ENCODE data around the gene MTSS2.
A peak's percentile ranks its signal among the peaks of the same experiment; 100 is the strongest.

MTSS2 gene

DNA sequence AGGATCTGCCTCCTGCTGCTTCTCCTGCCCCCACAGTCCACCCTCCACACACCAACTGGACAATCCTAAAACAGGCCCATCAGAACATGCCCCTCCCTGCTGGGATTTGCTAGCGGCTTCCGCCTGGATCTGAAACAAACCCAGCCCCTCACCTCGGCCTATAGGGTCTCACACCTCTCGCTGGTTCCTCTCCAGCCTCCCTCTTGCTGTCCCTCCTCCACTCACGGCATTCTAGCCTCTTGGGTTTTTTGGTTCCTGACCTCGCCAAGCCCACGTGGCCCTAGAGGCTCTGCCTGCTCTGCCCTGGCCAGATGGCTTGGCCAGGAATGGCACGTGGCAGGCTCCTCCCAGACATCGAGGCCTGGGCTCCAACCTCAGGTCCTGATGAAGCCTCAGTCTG lies 15.7 kb upstream of the MTSS2 start:
- no peak for DNase-seq (ENCODE audit: low read depth, low spot score)
- H3K27ac ChIP-seq: peak overlapping the region; percentile 78

DNA sequence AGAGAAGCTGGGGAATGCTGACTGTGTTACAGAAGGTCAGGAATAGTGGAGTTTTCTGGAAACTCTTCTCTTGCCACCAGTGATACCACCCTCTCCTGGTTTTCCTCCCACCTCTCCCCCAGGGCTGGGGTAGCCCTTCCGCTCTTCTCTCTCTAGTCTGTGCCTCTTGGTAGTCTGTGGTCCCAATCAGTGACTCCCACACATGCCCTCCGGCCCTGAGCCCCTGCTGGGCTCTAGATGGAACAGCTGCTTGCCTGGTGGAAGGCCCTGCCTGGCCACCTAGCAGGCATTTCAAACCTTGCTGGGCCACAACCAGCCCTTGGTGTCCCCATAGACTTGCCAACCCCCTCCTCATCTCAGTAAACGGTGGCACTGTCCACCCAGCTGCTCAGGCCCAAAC lies 15.2 kb upstream of the MTSS2 start:
- no peak for DNase-seq (ENCODE audit: low read depth, low spot score)
- peak overlapping the region; percentile 78 for H3K27ac ChIP-seq

DNA sequence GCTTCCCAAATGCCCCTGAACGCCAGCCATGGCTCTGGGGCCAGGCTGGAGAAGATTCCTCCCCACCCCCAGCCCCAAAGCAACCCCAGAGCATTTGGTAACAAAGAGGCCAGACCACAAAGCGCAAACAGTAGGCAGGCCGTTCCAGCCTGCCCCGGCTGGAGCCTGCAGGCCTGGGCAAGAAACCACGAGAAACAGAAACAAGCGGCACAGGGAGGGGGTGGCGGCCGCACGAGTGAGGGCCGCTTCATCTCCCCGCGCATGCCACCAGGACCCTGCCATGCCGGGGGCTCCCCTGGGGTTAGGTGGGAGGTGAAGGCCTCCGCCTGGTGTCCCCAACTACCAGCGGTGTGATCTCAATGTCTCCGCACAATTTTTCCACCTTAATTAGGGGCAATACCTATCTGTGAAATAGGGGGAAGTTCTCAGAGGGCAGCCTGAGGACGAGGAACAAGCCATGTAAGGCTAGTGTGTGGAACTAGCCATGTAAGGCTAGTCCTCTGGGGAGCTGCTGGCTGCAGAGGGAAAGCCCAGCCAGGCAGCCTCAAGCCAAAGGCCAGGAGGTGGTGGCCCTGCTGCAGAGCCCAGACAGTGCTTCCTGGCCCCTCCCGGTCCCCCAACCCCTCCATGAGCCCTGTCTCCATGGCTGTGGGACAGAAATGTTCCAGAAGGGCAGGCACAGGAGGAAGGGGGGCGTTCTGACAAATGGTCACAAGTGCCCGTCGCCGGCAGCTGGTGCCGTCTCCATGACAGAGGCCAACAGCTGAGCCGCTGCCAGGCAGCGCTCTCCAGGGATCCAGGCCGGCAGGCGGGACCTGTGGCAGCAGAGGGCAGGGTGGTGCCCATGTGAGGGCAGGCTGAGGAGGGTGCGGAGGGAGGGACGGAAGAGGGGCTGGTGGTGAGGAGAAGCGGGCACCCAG lies 14.5 kb upstream of the MTSS2 start:
- peak; percentile 33 for DNase-seq (ENCODE audit: low read depth, low spot score)
- H3K27ac ChIP-seq: peak overlapping the region; percentile 78

DNA sequence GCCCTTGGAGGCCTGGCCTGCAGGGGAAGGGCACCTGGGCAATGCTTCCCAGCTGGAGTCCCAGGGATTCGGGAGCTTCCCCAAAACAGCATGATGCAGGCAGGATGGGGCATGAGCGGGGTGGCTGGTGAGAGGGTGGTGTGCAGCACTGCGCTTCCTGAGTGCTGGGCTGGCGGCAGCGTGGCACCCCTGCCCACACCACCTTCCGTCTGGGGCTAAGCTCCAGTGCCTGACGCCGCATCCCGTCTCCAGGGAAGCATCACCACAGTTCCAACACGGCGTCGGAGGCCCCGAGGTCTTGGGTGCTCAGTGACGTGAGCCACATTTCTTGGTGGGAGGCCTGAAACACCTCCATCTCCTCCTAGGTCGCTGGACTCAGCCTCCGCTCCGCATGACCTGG lies 13.8 kb upstream of the MTSS2 start:
- DNase-seq (ENCODE audit: low read depth, low spot score): no peak
- H3K27ac ChIP-seq: peak overlapping the region; percentile 78

DNA sequence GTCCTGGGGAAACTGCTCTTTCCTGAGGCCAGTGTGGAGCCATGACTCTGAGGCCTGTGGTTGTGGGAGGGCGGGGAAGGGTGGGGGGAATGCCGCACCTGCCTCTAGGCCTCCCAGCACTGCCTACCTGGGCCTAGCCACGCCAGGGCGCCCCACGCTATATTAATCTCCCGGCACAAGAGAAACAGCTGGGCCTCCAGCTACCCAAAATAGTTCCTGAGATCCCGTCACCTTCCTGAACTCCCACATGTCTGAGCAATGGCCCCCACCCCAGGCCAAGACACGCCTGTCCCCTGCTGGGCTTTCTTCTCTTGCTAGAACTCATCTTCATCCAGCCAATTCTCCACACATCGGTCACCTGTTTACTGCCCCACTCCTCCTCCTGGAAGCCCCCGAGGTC lies 13.0 kb upstream of the MTSS2 start:
- no peak for DNase-seq (ENCODE audit: low read depth, low spot score)
- H3K27ac ChIP-seq: no peak overlapping the region

DNA sequence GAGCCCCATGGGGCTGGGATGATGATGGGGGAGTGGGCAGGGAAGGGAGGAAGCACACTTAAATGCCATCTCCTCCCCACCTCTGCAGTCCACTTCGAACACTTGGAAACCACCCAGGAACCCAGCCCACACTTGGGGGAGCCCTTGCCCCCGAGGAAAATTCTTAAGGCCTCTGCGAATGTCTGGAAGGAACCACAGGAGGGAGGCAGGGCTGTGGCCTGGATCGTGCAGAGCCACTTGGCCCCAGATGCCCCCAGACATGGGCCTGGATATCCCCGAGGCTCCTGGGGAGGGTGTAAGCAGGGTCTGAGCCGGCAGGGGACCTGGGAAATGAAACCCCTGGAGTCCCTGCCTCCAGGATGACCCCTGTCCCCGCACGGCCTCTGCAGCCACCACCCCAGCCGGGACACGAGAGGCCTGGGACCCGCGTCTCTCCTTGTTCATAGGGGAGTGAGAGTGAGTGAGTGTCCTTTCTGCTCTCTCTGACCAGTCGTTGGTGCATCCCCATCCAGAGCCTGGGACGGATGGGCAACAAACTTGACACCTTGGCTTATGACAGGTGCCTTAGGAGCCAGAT lies 11.8 kb upstream of the MTSS2 start:
- H3K27ac ChIP-seq: peak overlapping the region; percentile 68
- no peak for DNase-seq (ENCODE audit: low read depth, low spot score)

DNA sequence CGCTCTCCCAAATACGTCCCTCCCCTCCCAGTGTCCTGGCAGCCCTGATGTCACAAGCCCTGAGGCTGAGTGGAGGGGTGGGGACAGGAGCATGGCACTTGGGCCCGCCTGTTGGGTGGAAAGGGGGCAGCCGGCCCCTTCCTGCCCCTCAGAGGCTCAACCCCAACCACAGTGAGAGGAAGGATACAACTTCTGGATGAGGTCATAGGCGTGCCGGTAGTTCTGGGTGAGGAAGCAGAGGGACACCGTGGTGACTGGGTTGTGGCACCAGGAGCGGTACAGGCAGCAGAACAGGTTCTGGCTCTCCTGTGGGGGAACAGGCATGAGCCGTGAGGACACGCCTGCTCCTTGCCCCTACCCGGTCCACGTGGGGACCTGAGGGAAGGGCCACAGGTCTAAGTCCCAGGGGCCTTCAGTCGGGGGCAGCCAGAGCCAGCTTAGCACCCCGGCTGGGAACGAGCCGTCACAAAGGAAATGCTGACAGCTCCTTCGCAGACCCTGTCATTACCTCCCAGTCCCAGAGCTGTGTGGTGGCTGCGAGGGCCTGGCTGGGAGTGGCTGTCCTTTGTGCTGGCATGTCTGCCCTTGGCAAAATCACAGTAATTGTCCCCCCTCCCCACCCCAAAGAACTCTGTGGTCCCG lies 11.2 kb upstream of the MTSS2 start:
- peak; percentile 37 for DNase-seq (ENCODE audit: low read depth, low spot score)
- peak overlapping the region; percentile 68 for H3K27ac ChIP-seq

DNA sequence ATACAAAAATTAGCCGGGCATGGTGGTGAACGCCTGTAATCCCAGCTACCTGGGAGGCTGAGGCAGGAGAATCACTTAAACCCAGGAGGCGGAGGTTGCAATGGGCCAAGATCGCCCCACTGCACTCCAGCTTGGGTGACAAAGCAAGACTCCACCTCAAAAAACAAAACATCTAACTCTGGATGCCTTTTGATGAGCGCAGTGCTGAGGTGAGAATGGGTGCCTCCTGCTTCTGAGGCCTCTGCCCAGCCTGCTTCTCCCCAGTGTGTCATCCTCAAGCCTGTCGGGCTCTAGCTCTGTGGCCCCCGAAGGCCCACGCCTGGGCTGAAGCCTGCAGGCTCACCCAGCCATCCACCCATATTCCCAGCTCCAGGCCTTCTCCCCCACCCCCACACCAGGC lies 10.5 kb upstream of the MTSS2 start:
- peak overlapping the region; percentile 68 for H3K27ac ChIP-seq
- no peak for DNase-seq (ENCODE audit: low read depth, low spot score)

DNA sequence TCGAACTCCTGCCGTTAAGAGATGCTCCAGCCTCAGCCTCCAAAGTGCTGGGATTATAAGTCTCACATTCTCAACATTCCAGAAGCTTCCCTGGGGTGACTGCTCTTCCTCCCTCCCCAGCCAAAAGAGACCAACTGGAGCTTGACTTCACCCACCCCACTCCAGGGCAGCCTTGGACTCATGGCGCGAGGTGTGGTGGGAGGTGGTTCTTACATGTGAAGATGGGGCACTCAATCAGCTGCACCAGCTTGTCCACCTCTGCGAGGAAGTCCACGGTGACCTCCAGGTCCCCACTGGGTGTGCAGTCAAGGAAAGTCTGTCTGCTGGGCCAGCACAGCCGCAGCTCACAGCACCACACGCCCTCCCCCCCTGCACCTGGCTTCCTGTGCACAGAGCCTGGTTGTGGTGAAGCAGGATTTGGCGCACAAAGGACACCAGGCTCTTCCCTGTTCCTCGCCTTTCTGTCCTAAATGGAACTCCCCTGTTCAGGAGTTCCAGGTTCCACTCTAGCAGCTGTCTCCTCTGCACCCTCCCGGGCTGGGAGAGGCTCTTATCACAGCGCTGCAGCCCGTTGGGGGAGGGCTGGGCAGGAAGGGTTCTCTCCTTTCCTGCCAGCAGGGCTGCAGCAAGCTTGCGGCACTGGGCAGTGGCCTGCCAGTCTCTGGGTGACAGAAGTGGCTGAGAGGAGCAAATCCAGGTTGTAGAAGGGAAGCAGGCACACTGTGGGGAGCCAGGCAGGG lies 9.6 kb upstream of the MTSS2 start:
- no peak for DNase-seq (ENCODE audit: low read depth, low spot score)
- H3K27ac ChIP-seq: peak overlapping the region; percentile 68

DNA sequence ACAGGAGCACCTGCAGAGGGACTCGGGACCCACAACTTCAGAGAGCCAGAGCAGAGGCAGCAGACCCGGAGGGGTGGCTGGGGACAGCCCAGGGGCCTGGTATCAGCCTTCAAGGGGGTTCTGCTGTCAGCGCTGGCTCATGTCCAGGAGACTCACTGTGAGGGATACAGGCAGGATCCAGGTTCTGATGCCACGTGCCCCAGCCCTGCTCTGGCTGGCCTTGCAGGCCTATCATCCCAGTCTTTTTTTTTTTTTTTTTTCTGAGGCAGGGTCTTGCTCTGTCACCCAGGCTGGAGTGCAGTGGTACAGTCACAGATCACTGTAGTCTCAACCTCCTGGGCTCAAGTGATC lies 9.0 kb upstream of the MTSS2 start:
- H3K27ac ChIP-seq: peak overlapping the region; percentile 68
- no peak for DNase-seq (ENCODE audit: low read depth, low spot score)

DNA sequence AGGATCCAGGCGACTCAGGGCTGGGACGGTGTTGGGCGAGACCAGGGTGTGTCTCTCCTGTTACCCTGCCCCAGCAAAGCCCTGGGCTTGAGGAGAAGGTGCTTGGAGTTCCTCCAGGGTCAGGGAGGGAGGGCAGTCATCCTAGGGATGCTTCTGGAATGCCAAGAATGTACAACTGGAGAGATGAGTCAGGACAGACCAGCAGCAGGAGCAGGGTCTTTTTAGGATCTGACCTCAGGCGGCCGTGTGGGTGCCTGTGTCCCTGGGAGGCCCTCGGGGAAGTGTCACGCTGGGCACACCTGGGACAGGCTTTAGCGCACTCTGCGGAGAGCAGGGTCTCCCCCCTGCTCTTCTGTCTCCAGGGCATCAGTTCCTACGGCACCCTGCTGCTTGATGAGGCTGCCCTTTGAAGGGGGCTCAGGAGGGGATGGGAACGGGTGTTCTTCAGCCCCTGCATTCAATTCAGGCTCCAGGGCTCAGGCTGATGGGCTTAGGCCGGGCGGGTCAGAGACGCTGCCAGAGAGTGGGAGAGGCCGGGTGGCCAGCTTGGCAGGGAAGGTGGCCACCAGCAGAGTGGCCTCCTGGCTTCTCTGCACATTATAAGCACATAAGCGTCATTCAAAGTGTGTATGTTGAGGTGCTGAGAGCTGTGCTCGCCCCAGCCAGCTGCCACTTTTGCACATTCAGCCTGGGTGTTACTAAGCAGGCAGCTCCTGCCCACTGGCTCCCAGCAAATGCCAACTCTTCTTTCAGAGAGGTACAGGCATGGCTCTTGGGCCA lies 8.4 kb upstream of the MTSS2 start:
- DNase-seq (ENCODE audit: low read depth, low spot score): no peak
- peak overlapping the region; percentile 68 for H3K27ac ChIP-seq

DNA sequence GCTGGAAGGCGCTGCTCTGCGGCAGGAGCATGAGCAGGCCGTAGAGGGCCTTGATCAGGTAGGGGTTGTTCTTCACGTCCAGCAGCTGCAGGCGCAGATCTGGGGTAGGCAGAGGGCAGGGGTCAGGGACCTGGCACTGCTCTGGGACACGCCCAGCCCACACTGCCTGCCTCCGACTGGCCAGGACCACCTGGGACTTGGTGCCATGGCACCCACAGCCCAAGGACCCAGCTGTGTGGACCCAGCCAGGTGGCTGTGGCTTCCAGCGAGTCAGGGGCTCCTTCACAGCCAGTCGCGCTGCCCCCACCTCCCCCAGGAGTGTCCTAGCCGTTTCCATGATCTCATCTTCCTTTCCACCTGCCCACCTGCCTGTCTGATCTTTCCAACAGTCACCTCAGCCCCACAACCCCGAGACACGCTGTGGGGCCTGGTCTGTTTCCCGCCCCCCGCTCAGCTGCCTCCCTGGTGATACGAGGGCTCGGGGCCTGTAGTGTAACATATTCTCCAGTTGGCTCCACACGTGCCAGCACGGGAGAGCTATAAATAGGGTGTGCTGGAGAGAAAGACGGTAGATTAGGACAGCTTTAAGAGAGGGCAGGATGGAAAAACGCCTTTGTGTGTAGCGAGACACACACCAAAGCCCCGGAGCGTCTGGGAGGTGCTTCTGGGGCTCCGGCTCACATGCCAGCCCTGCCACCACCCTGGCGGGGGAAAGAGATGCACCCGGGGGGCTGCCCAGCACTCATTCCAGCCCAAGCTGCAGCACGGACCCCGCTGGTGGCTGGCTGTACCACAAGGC lies 7.2 kb upstream of the MTSS2 start:
- peak overlapping the region; percentile 68 for H3K27ac ChIP-seq
- DNase-seq (ENCODE audit: low read depth, low spot score): no peak

DNA sequence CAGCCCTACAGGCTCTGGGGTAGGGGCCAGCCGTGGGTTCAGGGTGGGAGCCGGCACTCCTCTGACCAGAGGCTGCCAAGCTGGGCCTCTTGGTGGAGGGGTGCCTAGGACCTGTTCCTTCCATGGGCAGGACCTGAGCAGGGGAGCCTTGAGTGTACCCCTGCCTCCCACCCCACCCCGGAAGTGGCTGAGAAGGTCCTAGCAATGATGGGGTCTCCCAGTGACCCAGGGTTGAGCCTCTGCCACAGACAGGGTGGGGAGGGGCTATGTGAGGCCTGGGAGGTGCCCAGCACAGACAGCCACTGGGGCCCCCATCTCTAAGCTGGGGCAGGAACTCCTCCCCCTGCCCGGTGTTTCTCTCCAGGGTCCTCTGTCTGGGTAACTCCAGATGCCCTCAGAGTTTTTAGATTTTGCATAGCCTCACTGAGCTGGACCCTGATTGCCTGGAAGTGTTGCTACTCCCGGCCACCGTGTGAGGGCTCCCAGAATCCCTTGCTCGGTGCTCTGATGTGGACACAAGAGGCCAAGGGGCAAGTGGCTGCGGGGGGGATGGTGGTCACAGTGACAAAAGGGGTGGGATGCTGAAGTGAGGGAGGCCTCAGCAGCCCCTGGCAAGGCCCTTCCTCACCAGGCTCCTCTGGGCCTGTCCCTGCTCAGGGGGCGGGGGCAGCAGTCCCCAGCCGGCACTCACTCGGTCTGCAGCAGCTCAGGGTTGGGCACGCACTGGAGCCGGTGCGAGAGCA lies 6.4 kb upstream of the MTSS2 start:
- no peak for DNase-seq (ENCODE audit: low read depth, low spot score)
- no peak overlapping the region for H3K27ac ChIP-seq

DNA sequence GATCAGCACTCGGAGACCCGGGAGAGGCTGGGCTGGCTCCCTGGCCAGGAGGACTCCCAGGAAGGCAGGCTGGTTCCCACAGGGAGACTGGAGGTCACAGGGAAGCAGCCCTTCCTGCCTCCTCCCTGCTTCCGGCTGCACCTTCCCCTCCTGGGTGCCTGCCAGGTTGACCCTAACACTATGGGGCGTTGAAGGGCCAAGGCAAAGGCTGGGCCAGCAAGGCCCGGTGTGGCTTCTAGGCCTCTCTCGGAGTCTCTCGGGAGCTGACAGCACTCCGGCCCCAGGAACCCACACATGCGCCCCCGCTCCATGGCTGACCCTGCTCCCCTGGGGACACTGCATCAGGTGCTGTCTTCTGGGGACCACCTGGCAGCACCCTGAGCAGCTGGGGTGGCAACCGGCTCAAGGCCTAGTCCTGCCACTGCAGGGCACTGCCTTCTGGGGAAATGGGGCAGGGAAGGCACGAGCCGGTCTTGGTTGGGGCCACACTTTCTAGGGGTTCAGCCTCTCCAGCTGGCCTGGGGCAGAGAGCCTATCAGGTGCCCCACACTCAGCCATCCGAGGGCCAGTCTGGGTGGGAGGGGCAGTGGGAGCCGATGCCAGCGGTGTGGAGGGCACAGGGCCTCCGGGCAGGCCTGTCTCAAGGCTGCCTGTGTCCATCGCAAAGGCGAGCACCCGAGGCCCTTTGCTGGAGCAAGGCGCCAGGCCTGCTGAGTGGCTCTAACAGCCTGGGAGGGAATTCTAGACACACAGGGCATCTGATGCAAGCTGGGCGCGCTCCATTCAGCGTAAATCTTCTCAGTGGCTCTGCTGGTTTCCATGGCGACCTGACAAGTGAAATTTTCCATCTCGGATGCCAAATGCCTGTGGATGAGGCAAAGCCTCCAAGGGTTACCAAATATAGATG lies 5.6 kb upstream of the MTSS2 start:
- DNase-seq (ENCODE audit: low read depth, low spot score): no peak
- no peak overlapping the region for H3K27ac ChIP-seq

DNA sequence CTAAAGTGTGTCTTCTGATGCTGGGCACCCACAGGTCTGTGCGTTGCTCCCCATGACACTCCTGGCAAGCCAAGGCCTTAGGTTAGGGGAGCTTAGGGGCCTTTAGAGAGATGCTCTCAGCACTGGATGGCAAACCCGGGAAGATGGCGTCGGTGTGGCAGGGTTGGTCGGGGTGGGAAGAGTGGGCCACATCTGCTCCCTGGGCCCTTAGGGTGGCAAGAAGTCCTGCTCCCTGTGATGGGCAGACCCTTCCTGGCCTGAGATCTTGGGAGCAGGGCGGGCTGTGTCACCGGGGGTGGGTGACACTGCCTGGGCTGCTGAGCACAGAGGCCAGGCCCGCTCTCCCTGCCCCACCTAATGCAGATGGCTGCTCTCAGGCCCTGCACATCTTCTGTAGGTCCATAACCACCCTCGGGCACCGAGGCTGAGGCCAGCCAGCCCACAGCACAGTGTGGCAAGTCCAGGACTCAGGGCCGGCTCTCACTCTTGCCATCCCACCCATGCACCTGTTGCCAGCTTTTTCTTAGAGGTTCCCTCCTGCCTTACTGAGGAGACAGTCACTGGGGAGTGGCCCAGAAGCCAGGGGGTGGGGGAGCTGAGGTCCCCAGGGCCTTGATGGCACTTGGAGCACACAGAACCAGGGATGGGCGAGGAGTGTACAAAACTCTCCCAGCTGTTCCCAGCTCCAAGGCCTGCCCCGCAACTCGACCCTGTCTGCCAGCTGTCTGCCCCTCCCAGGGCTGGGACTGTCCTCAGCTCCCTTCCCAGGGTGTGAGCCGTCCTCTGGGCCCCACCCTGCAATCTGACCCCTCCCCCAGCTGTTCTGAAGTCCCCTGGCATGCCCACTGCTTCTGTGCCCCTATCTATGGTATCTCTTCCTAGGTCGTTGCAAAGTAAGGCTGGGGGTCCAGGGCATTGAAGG lies 4.4 kb upstream of the MTSS2 start:
- H3K27ac ChIP-seq: no peak overlapping the region
- no peak for DNase-seq (ENCODE audit: low read depth, low spot score)
